Esophagus muscularis mucosa (tissue), 4 donors: ENCODE data around the gene CHMP2A. TPM values are rescaled to one million over a fixed set of nuclear protein-coding genes. Genes with fewer than 3 reads are reported as not detected.

ENCODE experiments used
- DNase-seq: peaks from one replicate; pipeline ENCODE4 v3.0.0-alpha.2; 2017; ENCODE audit errors: extremely low spot score
- H3K27ac ChIP-seq, 4 donors: fragments of 200-600 bp; sonication (generic); replicated peaks in 1 of 4; 1 replicate in 3 of 4; 2 replicates in 1 of 4; pipeline ENCODE4 v1.5.1; 2016 to 2019; ENCODE audit warnings: mild to moderate bottlenecking in 1 of 4
- H3K27me3 ChIP-seq, 4 donors: fragments of 200-600 bp; sonication (generic); one replicate each; pipeline versions ENCODE4 v1.5.1 to v1.6.0; 2016 to 2019
- H3K36me3 ChIP-seq, 4 donors: fragments of 200-600 bp; sonication (generic); one replicate each; pipeline ENCODE4 v1.5.1; 2016 to 2019
- H3K4me1 ChIP-seq, 4 donors: fragments of 200-600 bp; sonication (generic); one replicate each; pipeline ENCODE4 v1.5.1; 2016 to 2019
- H3K4me3 ChIP-seq, 4 donors: fragments of 200-600 bp; sonication (generic); 1 replicate in 2 of 4; 2 replicates in 2 of 4; pipeline ENCODE4 v1.5.1; 2016 to 2019; ENCODE audit warnings: mild to moderate bottlenecking in 4 of 4, moderate library complexity in 1 of 4
- H3K9me3 ChIP-seq, 4 donors: fragments of 200-600 bp; sonication (generic); 1 replicate in 3 of 4; 2 replicates in 1 of 4; pipeline ENCODE4 v1.5.1; 2016 to 2019
- EP300 ChIP-seq: sonication (generic); formaldehyde crosslinking; IDR thresholded peaks from one replicate; pipeline ENCODE4 v1.6.1; 2017; ENCODE audit warnings: antibody characterized with exemption
- POLR2A ChIP-seq: fragments of 450-650 bp; IDR thresholded peaks from one replicate; pipeline ENCODE4 v1.6.1; 2017; ENCODE audit warnings: antibody characterized with exemption, moderate library complexity, mild to moderate bottlenecking, low read depth
- POLR2AphosphoS5 ChIP-seq, 2 donors: sonication (generic); formaldehyde crosslinking; IDR thresholded peaks; one replicate each; pipeline ENCODE4 v1.6.1; 2017; ENCODE audit warnings: antibody characterized with exemption in 2 of 2
- WGBS: methylation state at CpG from one replicate; pipeline ENCODE4 v1.1.5; 2018; 5-methylcytosine and 5-hydroxymethylcytosine counted together
- intact Hi-C: fragments of 100-400 bp; cut with DNase I; formaldehyde crosslinking; loops from one replicate; pipeline ENCODE4 v1.15.1; 2023
- total RNA-seq, 4 donors: library from RNA; depleted of rRNA; stranded (reverse); fragments of >200 nt; gene quantifications; one replicate each; pipeline versions ENCODE4 v1.1.0 to v1.2.1, GENCODE V29; 2016
- TF ChIP-seq, protein P1 (sequence below), 3 experiments: fragments of 200-600 bp in 2 of 3; fragments of 450-650 bp in 1 of 3; sonication (generic) in 2 of 3; IDR thresholded peaks; one replicate each; pipeline ENCODE4 v1.5.1; 2017 to 2019; ENCODE audit warnings: antibody characterized with exemption in 3 of 3, mild to moderate bottlenecking in 2 of 3, moderate library complexity in 1 of 3

CHMP2A gene
- total RNA-seq, 4 donors from 2014 or later = 124 to 145 (median 141) TPM

DNA sequence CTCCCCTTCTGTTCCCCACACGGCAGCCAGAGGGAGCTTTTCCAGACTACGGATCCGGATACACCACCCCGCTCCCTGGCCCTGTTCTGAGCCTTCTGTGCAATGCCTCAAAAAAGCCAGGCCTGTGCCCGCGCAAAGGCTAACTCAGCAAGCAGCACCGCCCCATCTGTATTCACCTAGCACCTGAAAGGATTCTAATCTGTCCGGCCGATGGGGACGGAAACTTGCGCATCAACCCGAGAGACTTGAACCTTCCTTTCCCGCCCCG is 35.9 kb downstream of the CHMP2A start:
- H3K27me3 ChIP-seq = no peaks in the 10 kb centered on the region
- intact Hi-C loops = no loop called here
- no peak for DNase-seq
- H3K4me1 ChIP-seq = peaks cover 46 to 62% (median 59%) of the 10 kb centered on the region in 4 donors
- H3K9me3 ChIP-seq = no peaks in the 10 kb centered on the region
- peak overlapping the region; percentile 76 to 96 (median 82) for H3K4me3 ChIP-seq
- no peak for TF ChIP-seq POLR2A
- TF ChIP-seq, protein P1, sequence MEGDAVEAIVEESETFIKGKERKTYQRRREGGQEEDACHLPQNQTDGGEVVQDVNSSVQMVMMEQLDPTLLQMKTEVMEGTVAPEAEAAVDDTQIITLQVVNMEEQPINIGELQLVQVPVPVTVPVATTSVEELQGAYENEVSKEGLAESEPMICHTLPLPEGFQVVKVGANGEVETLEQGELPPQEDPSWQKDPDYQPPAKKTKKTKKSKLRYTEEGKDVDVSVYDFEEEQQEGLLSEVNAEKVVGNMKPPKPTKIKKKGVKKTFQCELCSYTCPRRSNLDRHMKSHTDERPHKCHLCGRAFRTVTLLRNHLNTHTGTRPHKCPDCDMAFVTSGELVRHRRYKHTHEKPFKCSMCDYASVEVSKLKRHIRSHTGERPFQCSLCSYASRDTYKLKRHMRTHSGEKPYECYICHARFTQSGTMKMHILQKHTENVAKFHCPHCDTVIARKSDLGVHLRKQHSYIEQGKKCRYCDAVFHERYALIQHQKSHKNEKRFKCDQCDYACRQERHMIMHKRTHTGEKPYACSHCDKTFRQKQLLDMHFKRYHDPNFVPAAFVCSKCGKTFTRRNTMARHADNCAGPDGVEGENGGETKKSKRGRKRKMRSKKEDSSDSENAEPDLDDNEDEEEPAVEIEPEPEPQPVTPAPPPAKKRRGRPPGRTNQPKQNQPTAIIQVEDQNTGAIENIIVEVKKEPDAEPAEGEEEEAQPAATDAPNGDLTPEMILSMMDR (IDR thresholded peaks at IDR 0.05) = no peak
- TF ChIP-seq POLR2AphosphoS5 (IDR thresholded peaks at IDR 0.05) = no peak
- TF ChIP-seq EP300 = no peak
- H3K36me3 ChIP-seq = peaks cover 15 to 28% (median 25%) of the 10 kb centered on the region in 4 donors
- WGBS = 0% methylated on average over 14 of the region's 14 CpGs
- H3K27ac ChIP-seq = peak overlapping the region; percentile 91 to 99 (median 95)

DNA sequence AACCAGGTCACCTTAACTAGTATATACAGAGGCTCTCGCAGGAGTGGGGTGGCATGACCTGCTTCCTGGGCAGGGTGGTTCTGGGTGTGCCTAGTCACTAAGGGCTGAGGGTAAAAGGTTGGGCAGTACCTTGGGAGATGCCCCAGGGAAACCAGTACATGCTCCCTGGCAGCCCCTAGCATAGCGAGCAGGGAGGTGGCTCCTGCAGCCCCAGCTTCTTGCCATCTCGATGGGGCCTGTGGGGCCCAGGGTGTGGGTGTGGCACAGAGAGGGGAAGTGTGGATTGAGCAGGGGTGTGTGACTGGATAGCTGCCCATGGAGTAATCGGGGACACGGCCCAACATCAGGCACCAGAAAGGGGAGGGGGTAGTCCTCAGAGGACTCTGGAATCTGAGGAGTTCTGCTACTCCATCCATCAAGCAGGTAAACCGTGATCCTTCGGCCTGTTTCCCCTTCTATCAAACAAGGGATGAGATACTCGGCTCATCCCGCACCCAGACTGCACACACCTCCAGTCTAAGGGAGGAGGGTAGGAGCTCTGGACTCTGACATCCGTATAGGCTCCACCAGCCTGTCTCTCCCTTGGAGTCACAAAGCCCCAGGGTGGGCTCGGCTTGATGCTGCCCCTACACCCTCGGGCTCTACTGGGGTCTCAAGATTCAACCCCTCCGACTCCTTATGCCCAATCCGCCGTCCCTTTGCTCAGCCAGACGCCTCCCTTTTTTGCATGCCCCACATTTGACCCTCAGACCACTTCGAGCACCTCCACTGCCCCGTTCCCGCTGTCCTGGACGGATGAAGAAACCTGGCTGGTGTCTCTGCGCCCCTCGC is 36.4 kb downstream of the CHMP2A start:
- peak overlapping the region; percentile 91 to 99 (median 95) for H3K27ac ChIP-seq
- intact Hi-C loops = no loop called here
- no peaks in the 10 kb centered on the region for H3K9me3 ChIP-seq
- no peaks in the 10 kb centered on the region for H3K27me3 ChIP-seq
- DNase-seq = no peak
- H3K4me1 ChIP-seq = peaks cover 50 to 68% (median 64%) of the 10 kb centered on the region in 4 donors
- 6% methylated on average over 20 of the region's 22 CpGs for WGBS
- peak overlapping the region; percentile 76 to 96 (median 82) for H3K4me3 ChIP-seq
- peaks cover 15 to 31% (median 25%) of the 10 kb centered on the region in 4 donors for H3K36me3 ChIP-seq
- TF ChIP-seq, protein P1 (IDR thresholded peaks at IDR 0.05) = peak; percentile 49 to 80 (median 70)
- TF ChIP-seq POLR2AphosphoS5 (IDR thresholded peaks at IDR 0.05) = no peak

DNA sequence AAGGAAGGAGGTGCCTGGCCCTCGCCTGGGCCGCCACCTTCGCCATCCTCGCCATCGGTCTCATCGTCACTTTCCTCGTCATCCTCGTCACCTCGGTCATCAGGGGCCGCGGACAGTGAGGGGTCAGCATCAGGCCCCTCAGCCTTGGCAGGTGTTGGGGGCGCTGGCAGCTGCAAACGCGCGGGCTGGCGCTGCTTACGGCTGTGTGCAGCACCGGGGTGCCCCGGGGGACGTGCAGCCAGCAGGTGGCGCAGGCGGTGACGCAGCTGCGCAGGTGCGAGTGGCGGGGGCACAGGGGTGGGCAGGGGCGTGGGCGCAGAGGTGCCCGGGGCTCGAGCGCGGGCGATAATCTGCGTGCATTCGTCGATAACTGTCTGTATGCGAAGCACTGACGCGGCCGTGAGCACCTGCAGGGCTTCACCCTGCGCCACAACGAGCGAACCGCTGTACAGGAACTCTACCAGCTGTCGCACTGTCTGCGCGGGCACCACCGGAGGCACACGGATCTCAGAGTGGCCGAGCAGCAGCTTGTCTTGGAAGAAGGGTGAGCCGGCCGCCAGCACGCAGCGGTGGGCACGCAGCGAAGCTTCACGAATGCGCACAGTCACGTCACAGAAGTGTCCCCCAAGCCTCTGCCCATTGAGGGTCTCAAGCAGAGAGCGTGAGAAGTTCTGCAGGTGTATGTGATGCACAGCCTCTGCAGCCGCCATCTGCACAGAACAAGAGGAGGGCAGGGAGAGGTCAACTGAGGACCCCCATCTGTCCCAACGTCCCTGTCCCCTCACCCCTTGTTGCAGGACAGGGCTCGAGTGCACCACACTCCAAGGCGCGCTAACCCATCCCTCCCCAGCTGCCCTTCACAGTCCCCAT is 37.7 kb downstream of the CHMP2A start:
- Histone ChIP-seq H3K27me3 (no peaks in the 10 kb centered on the region), H3K27ac (peak overlapping the region in 2 of 4 donors; percentile 93 to 97), H3K4me3 (no peak overlapping the region), H3K4me1 (peaks cover 51 to 71% (median 69%) of the 10 kb centered on the region in 4 donors), H3K9me3 (no peaks in the 10 kb centered on the region), H3K36me3 (peaks cover 15 to 36% (median 29%) of the 10 kb centered on the region in 4 donors)
- TF ChIP-seq EP300 = no peak
- no peak for TF ChIP-seq POLR2A
- TF ChIP-seq, protein P1 (IDR thresholded peaks at IDR 0.05) = no peak
- TF ChIP-seq POLR2AphosphoS5 (IDR thresholded peaks at IDR 0.05) = no peak
- intact Hi-C loops = no loop called here
- WGBS = 88% methylated on average over 50 of the region's 65 CpGs
- no peak for DNase-seq

DNA sequence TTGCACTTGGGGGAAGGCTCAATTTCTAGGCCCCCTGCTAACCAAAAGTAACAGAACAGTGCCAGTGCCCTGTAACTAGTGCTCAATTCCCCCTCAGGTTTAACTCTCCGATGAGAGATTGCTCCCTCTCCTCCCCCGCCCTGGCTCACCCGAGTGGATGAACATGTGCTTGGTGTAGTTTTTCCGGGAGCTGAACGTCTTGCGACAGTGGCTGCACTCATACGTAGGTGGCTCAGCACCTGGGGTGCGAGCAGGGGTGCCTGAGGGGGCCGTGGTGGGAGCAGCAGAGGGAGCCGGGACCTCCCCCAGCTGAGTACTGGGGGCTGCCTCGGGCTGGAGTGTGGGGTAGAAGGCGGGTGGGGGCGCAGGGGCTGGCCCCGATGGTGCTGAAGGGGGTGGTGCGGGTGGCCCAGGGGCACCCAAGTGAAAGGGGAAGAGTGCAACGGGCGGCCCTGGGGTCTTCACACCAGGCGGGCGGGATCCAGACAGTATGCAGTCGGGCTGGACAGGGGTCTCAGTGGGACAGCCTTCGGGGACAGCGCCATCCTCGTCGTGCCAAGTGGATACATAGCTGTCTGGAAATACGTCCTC is 38.6 kb downstream of the CHMP2A start:
- peaks cover 15 to 36% (median 29%) of the 10 kb centered on the region in 4 donors for H3K36me3 ChIP-seq
- intact Hi-C loops = no loop called here
- peaks cover 51 to 71% (median 69%) of the 10 kb centered on the region in 4 donors for H3K4me1 ChIP-seq
- WGBS = 92% methylated on average over 15 of the region's 25 CpGs
- H3K9me3 ChIP-seq = no peaks in the 10 kb centered on the region
- H3K27ac ChIP-seq = peak overlapping the region in 1 of 4 donors; percentile 27
- DNase-seq = no peak
- H3K27me3 ChIP-seq = no peaks in the 10 kb centered on the region
- H3K4me3 ChIP-seq = no peak overlapping the region
- no peak for TF ChIP-seq EP300

DNA sequence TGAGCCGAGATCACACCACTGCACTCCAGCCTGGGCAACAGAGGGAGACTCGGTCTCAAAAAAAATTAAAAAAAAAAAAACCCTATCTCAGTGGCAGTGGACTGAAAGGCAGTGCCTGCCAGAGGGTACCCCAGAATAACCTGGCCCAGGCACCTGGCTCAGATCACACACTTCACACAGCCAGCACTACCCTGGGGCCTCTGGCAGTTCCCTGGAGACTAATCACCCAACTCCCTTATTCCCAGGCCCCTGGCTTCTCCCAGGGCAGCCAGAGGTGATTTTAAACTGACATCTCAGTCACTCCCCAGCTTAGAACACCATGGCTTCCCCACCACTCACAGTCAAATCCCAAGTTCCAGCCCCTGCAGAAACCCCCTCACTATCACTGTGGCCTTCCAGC is 39.6 kb downstream of the CHMP2A start:
- H3K27me3 ChIP-seq = no peaks in the 10 kb centered on the region
- H3K36me3 ChIP-seq = peaks cover 15 to 36% (median 29%) of the 10 kb centered on the region in 4 donors
- H3K4me3 ChIP-seq = no peak overlapping the region
- H3K4me1 ChIP-seq = peaks cover 46 to 65% (median 62%) of the 10 kb centered on the region in 4 donors
- no peak for DNase-seq
- WGBS = 100% methylated on average over 2 of the region's 2 CpGs
- no peaks in the 10 kb centered on the region for H3K9me3 ChIP-seq
- H3K27ac ChIP-seq = peak overlapping the region in 3 of 4 donors; percentile 23 to 76 (median 69)
- TF ChIP-seq POLR2AphosphoS5 (IDR thresholded peaks at IDR 0.05) = no peak
- TF ChIP-seq EP300 = no peak
- TF ChIP-seq, protein P1 (IDR thresholded peaks at IDR 0.05) = no peak
- no peak for TF ChIP-seq POLR2A
- intact Hi-C loops = no loop called here
